HEK293 (cell line): ENCODE measurements around the gene GID8.

Source experiments
- FEZF1 ChIP-seq: fragments of 450-650 bp; formaldehyde crosslinking; IDR thresholded peaks from 2 replicates; pipeline ENCODE4 v1.5.1; 2016; ENCODE audit warnings: missing biosample characterization, missing genetic modification characterization
- GFI1B ChIP-seq: fragments of 450-650 bp; formaldehyde crosslinking; IDR thresholded peaks from 2 replicates; pipeline ENCODE4 v1.5.1; 2016; ENCODE audit warnings: missing biosample characterization, missing genetic modification characterization
- GLIS2 ChIP-seq: fragments of 450-650 bp; formaldehyde crosslinking; IDR thresholded peaks from 2 replicates; pipeline ENCODE4 v1.5.1; 2016; ENCODE audit warnings: missing biosample characterization, missing genetic modification characterization
- MYNN ChIP-seq: fragments of 450-650 bp; formaldehyde crosslinking; IDR thresholded peaks from 2 replicates; pipeline ENCODE4 v1.5.1; 2016; ENCODE audit warnings: missing biosample characterization, missing genetic modification characterization, borderline replicate concordance
- RBAK ChIP-seq: fragments of 450-650 bp; formaldehyde crosslinking; IDR thresholded peaks from 2 replicates; pipeline ENCODE4 v1.5.1; 2016; ENCODE audit warnings: missing biosample characterization, missing genetic modification characterization
- SCRT1 ChIP-seq: fragments of 450-650 bp; formaldehyde crosslinking; IDR thresholded peaks from 2 replicates; pipeline ENCODE4 v1.5.1; 2016; ENCODE audit warnings: missing biosample characterization, missing genetic modification characterization, borderline replicate concordance
- SCRT2 ChIP-seq: fragments of 450-650 bp; formaldehyde crosslinking; IDR thresholded peaks from 2 replicates; pipeline ENCODE4 v1.5.1; 2016; ENCODE audit warnings: missing biosample characterization, missing genetic modification characterization
- TRIM28 ChIP-seq: IDR thresholded peaks from 2 replicates; pipeline ENCODE4 v1.6.1; 2011; ENCODE audit warnings: low read length, control low read depth, borderline replicate concordance
- ZBTB48 ChIP-seq: fragments of 450-650 bp; formaldehyde crosslinking; IDR thresholded peaks from 2 replicates; pipeline ENCODE4 v1.5.1; 2016; ENCODE audit warnings: missing biosample characterization, missing genetic modification characterization
- ZFHX2 ChIP-seq: fragments of 450-650 bp; formaldehyde crosslinking; conservative IDR thresholded peaks from 2 replicates; pipeline ENCODE4 v1.5.1; 2016; ENCODE audit warnings: missing biosample characterization, missing genetic modification characterization
- ZFP37 ChIP-seq: fragments of 450-650 bp; formaldehyde crosslinking; IDR thresholded peaks from 2 replicates; pipeline ENCODE4 v1.5.1; 2016; ENCODE audit warnings: missing biosample characterization, missing genetic modification characterization
- ZNF121 ChIP-seq: fragments of 450-650 bp; formaldehyde crosslinking; IDR thresholded peaks from 2 replicates; pipeline ENCODE4 v1.5.1; 2016; ENCODE audit warnings: missing biosample characterization, missing genetic modification characterization
- ZNF248 ChIP-seq: fragments of 450-650 bp; formaldehyde crosslinking; IDR thresholded peaks from 2 replicates; pipeline ENCODE4 v1.5.1; 2017; ENCODE audit warnings: missing biosample characterization, missing genetic modification characterization
- ZNF324 ChIP-seq: fragments of 450-650 bp; formaldehyde crosslinking; IDR thresholded peaks from 2 replicates; pipeline ENCODE4 v1.5.1; 2016; ENCODE audit warnings: missing biosample characterization, missing genetic modification characterization
- ZNF776 ChIP-seq: fragments of 450-650 bp; formaldehyde crosslinking; IDR thresholded peaks from 2 replicates; pipeline ENCODE4 v1.5.0; 2017; ENCODE audit warnings: missing biosample characterization, missing genetic modification characterization, borderline replicate concordance
- TF ChIP-seq, protein P1 (sequence below): fragments of 450-650 bp; formaldehyde crosslinking; IDR thresholded peaks from 2 replicates; pipeline ENCODE4 v1.5.1; 2016; ENCODE audit warnings: missing biosample characterization, missing genetic modification characterization
- TF ChIP-seq, protein P2 (sequence below): fragments of 450-650 bp; formaldehyde crosslinking; IDR thresholded peaks from 2 replicates; pipeline ENCODE4; 2016; ENCODE audit warnings: missing biosample characterization, missing genetic modification characterization
- TF ChIP-seq, protein P3 (sequence below): fragments of 450-650 bp; formaldehyde crosslinking; IDR thresholded peaks from 2 replicates; pipeline ENCODE4 v1.5.1; 2016; ENCODE audit warnings: missing biosample characterization, missing genetic modification characterization
- TF ChIP-seq, protein P4 (sequence below): fragments of 450-650 bp; formaldehyde crosslinking; conservative IDR thresholded peaks from 2 replicates; pipeline ENCODE4 v1.5.1; 2016; ENCODE audit warnings: low read depth, missing biosample characterization, missing genetic modification characterization
- TF ChIP-seq, protein P5 (sequence below): fragments of 450-650 bp; formaldehyde crosslinking; IDR thresholded peaks from 2 replicates; pipeline ENCODE4 v1.5.1; 2016; ENCODE audit warnings: missing biosample characterization, missing genetic modification characterization
- TF ChIP-seq, protein P6 (sequence below): fragments of 450-650 bp; formaldehyde crosslinking; IDR thresholded peaks from 2 replicates; pipeline ENCODE4 v1.5.1; 2016; ENCODE audit warnings: missing biosample characterization, missing genetic modification characterization
- TF ChIP-seq, protein P7 (sequence below): fragments of 450-650 bp; formaldehyde crosslinking; IDR thresholded peaks from 2 replicates; pipeline ENCODE4 v1.5.1; 2016; ENCODE audit warnings: missing biosample characterization, missing genetic modification characterization

Gene GID8

DNA sequence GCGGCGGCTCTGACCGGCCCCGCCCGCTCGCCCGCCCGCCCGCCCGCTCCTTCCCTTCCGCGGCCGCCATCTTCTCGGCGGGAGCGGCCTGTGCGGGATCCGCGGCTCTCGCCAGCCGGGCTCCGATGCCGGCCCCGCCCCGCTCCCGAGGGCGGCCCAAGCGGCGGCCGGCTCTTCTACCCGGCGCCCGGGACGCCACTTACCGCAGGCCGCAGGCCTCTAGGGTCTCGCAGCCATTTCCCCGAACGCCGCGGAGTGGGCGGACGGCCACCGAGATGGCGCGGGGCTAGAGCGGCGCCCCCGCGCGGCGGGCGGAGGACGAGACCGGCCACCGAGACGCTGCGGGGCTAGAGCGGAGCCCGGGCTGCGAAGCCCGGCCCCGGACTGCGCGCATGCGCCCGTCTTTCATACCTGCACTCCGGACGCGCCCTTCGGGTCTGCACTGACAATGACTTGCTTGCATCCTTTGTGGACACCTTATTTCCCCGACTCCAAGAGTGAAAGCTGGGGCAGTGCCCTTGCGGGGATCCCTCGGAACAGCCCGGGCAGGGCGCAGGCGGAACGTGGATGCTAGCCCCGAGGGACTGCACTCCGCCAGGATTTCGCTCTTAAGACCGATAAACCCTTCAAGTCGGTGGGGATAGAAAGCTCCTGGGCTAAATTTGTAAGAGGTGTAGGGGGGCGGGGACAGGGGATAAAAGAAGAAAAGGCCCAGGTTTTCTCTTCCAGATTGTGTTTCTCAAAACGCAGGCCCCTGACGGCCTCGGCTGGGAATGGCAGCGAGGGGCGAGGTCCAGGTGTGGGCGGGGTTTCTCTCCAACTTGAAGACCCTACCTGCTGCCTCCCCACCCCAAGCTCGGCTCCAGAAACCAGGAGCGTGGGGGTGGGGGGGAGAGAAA, 11.5 kb upstream of the GID8 start, which contains the start of gene DIDO1 (continued):
- TF ChIP-seq, protein P1, sequence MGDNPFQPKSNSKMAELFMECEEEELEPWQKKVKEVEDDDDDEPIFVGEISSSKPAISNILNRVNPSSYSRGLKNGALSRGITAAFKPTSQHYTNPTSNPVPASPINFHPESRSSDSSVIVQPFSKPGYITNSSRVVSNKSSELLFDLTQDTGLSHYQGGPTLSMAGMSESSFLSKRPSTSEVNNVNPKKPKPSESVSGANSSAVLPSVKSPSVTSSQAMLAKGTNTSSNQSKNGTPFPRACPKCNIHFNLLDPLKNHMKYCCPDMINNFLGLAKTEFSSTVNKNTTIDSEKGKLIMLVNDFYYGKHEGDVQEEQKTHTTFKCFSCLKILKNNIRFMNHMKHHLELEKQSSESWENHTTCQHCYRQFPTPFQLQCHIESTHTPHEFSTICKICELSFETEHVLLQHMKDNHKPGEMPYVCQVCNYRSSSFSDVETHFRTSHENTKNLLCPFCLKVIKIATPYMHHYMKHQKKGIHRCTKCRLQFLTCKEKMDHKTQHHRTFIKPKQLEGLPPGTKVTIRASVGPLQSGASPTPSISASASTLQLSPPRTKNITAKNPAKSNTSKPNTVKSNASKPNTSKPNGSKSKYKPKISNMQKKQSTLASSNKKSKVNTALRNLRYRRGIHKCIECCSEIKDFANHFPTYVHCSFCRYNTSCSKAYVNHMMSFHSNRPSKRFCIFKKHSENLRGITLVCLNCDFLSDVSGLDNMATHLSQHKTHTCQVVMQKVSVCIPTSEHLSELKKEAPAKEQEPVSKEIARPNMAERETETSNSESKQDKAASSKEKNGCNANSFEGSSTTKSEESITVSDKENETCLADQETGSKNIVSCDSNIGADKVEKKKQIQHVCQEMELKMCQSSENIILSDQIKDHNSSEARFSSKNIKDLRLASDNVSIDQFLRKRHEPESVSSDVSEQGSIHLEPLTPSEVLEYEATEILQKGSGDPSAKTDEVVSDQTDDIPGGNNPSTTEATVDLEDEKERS (tag by site-specific recombination): no peak
- no peak for TF ChIP-seq ZBTB48 (tag by site-specific recombination)
- TF ChIP-seq ZFP37 (tag by site-specific recombination): no peak
- TF ChIP-seq SCRT2 (tag by site-specific recombination): no peak
- no peak for TF ChIP-seq ZNF324
- TF ChIP-seq RBAK (tag by site-specific recombination): no peak
- TF ChIP-seq FEZF1 (tag by site-specific recombination): peak; percentile 21; the same call in 1 of the 2 replicates
- TF ChIP-seq, protein P2, sequence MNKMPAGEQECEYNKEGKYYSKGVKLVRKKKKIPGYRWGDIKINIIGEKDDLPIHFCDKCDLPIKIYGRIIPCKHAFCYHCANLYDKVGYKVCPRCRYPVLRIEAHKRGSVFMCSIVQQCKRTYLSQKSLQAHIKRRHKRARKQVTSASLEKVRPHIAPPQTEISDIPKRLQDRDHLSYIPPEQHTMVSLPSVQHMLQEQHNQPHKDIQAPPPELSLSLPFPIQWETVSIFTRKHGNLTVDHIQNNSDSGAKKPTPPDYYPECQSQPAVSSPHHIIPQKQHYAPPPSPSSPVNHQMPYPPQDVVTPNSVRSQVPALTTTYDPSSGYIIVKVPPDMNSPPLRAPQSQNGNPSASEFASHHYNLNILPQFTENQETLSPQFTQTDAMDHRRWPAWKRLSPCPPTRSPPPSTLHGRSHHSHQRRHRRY (tag by site-specific recombination): no peak
- TF ChIP-seq MYNN (tag by site-specific recombination): no peak
- TF ChIP-seq ZNF121 (tag by site-specific recombination): peak; percentile 12; the same call in 1 of the 2 replicates
- no peak for TF ChIP-seq SCRT1 (tag by site-specific recombination)
- TF ChIP-seq, protein P3, sequence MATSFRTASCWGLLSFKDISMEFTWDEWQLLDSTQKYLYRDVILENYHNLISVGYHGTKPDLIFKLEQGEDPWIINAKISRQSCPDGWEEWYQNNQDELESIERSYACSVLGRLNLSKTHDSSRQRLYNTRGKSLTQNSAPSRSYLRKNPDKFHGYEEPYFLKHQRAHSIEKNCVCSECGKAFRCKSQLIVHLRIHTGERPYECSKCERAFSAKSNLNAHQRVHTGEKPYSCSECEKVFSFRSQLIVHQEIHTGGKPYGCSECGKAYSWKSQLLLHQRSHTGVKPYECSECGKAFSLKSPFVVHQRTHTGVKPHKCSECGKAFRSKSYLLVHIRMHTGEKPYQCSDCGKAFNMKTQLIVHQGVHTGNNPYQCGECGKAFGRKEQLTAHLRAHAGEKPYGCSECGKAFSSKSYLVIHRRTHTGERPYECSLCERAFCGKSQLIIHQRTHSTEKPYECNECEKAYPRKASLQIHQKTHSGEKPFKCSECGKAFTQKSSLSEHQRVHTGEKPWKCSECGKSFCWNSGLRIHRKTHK (tag by site-specific recombination): no peak
- peak; percentile 89 for TF ChIP-seq ZFHX2 (tag by site-specific recombination)
- TF ChIP-seq, protein P4, sequence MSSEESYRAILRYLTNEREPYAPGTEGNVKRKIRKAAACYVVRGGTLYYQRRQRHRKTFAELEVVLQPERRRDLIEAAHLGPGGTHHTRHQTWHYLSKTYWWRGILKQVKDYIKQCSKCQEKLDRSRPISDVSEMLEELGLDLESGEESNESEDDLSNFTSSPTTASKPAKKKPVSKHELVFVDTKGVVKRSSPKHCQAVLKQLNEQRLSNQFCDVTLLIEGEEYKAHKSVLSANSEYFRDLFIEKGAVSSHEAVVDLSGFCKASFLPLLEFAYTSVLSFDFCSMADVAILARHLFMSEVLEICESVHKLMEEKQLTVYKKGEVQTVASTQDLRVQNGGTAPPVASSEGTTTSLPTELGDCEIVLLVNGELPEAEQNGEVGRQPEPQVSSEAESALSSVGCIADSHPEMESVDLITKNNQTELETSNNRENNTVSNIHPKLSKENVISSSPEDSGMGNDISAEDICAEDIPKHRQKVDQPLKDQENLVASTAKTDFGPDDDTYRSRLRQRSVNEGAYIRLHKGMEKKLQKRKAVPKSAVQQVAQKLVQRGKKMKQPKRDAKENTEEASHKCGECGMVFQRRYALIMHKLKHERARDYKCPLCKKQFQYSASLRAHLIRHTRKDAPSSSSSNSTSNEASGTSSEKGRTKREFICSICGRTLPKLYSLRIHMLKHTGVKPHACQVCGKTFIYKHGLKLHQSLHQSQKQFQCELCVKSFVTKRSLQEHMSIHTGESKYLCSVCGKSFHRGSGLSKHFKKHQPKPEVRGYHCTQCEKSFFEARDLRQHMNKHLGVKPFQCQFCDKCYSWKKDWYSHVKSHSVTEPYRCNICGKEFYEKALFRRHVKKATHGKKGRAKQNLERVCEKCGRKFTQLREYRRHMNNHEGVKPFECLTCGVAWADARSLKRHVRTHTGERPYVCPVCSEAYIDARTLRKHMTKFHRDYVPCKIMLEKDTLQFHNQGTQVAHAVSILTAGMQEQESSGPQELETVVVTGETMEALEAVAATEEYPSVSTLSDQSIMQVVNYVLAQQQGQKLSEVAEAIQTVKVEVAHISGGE: no peak
- TF ChIP-seq TRIM28: no peak
- no peak for TF ChIP-seq ZNF248 (tag by site-specific recombination)
- TF ChIP-seq, protein P5, sequence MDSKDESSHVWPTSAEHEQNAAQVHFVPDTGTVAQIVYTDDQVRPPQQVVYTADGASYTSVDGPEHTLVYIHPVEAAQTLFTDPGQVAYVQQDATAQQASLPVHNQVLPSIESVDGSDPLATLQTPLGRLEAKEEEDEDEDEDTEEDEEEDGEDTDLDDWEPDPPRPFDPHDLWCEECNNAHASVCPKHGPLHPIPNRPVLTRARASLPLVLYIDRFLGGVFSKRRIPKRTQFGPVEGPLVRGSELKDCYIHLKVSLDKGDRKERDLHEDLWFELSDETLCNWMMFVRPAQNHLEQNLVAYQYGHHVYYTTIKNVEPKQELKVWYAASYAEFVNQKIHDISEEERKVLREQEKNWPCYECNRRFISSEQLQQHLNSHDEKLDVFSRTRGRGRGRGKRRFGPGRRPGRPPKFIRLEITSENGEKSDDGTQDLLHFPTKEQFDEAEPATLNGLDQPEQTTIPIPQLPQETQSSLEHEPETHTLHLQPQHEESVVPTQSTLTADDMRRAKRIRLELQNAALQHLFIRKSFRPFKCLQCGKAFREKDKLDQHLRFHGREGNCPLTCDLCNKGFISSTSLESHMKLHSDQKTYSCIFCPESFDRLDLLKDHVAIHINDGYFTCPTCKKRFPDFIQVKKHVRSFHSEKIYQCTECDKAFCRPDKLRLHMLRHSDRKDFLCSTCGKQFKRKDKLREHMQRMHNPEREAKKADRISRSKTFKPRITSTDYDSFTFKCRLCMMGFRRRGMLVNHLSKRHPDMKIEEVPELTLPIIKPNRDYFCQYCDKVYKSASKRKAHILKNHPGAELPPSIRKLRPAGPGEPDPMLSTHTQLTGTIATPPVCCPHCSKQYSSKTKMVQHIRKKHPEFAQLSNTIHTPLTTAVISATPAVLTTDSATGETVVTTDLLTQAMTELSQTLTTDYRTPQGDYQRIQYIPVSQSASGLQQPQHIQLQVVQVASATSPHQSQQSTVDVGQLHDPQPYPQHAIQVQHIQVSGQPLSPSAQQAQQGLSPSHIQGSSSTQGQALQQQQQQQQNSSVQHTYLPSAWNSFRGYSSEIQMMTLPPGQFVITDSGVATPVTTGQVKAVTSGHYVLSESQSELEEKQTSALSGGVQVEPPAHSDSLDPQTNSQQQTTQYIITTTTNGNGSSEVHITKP (tag by site-specific recombination): peak; percentile 82
- TF ChIP-seq, protein P6, sequence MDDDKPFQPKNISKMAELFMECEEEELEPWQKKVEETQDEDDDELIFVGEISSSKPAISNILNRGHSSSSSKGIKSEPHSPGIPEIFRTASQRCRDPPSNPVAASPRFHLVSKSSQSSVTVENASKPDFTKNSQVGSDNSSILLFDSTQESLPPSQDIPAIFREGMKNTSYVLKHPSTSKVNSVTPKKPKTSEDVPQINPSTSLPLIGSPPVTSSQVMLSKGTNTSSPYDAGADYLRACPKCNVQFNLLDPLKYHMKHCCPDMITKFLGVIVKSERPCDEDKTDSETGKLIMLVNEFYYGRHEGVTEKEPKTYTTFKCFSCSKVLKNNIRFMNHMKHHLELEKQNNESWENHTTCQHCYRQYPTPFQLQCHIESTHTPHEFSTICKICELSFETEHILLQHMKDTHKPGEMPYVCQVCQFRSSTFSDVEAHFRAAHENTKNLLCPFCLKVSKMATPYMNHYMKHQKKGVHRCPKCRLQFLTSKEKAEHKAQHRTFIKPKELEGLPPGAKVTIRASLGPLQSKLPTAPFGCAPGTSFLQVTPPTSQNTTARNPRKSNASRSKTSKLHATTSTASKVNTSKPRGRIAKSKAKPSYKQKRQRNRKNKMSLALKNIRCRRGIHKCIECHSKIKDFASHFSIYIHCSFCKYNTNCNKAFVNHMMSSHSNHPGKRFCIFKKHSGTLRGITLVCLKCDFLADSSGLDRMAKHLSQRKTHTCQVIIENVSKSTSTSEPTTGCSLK (tag by site-specific recombination): no peak
- TF ChIP-seq GLIS2 (tag by site-specific recombination): no peak
- TF ChIP-seq, protein P7, sequence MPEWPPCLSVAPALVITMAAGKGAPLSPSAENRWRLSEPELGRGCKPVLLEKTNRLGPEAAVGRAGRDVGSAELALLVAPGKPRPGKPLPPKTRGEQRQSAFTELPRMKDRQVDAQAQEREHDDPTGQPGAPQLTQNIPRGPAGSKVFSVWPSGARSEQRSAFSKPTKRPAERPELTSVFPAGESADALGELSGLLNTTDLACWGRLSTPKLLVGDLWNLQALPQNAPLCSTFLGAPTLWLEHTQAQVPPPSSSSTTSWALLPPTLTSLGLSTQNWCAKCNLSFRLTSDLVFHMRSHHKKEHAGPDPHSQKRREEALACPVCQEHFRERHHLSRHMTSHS (tag by site-specific recombination): no peak
- no peak for TF ChIP-seq ZNF776 (tag by site-specific recombination)
- no peak for TF ChIP-seq GFI1B (tag by site-specific recombination)
